Activated naive CD4-positive, alpha-beta T cell treated with anti-CD3 and anti-CD28 coated beads, Interleukin-2, amount 50 U/mL, for 24 hours (primary cell): ENCODE data around the gene G6PD.
A peak's percentile ranks its signal among the peaks of the same experiment; 100 is the strongest.

Experiments used
- H3K27ac Mint-ChIP-seq: one replicate; pipeline ENCODE4 v1.8.0; 2021; ENCODE audit warnings: mild to moderate bottlenecking, mixed read lengths
- H3K27me3 Mint-ChIP-seq: one replicate; pipeline ENCODE4 v1.8.0; 2021; ENCODE audit warnings: mixed read lengths
- H3K36me3 Mint-ChIP-seq: one replicate; pipeline ENCODE4 v1.8.0; 2021; ENCODE audit warnings: mixed read lengths
- H3K4me1 Mint-ChIP-seq: one replicate; pipeline ENCODE4 v1.8.0; 2021; ENCODE audit warnings: mixed read lengths
- H3K4me3 Mint-ChIP-seq: one replicate; pipeline ENCODE4 v1.8.0; 2021; ENCODE audit warnings: mild to moderate bottlenecking, mixed read lengths
- H3K9me3 Mint-ChIP-seq: one replicate; pipeline ENCODE4 v1.8.0; 2021; ENCODE audit warnings: mixed read lengths

Gene G6PD

DNA sequence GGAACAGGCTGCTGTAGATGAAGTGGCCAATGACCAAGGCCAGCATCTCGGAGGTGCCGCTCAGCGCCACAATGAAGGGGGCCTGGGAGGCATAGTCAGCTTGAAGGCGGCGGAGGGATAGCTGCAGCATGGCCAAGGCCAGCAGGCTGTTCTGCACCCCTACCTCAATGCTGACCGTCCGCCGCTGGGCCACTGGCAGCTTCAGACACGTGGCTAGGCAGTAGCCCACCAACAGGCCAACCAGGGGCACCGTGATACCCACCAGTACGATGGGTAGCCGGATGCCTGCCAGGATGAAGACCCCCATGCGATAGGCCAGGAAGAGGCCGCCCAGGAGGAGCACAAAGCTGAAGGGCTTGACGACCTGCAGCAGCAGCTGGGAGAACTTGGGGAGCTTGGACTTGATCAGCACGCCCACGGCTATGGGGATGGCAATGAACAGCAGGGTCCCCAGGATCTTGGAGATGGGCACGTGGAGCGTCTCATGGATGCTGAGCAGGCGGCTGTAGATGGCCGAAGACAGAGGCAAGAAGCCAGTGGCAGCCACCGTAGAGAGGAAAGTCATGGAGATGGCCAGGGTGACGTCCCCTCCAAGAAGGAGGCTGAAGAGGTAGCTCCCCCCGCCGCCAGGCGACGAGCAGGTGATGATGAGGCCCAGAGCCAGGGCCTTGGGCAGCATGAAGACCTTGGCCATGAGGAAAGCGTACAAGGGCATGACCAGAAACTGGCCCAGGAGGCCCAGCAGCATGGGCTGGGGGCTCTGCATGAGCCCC lies 58.9 kb downstream of the G6PD start:
- no peaks in the 10 kb centered on the region for H3K36me3 Mint-ChIP-seq
- no peaks in the 10 kb centered on the region for H3K27me3 Mint-ChIP-seq
- peaks cover 20% of the 10 kb centered on the region for H3K4me1 Mint-ChIP-seq
- peak overlapping the region; percentile 39 for H3K4me3 Mint-ChIP-seq
- peak overlapping the region; percentile 35 for H3K27ac Mint-ChIP-seq
- no peaks in the 10 kb centered on the region for H3K9me3 Mint-ChIP-seq

- Mint-ChIP-seq H3K4me1 (peaks cover 25% of the 10 kb centered on the region), H3K27ac (peak within 1 kb of the TSS; percentile 12), H3K36me3 (no peaks in the 10 kb centered on the region), H3K27me3 (no peaks in the 10 kb centered on the region), H3K4me3 (peak within 1 kb of the TSS; percentile 73), H3K9me3 (no peaks in the 10 kb centered on the region)
Measured at GRCh38 chrX:154486396-154487207, 60.0 kb downstream of the G6PD start, which contains the start of gene UBL4A. Gene UBL4A (minus strand): TSS chrX:154486615. CDS start chrX:154486584, 31 bp downstream.

- Mint-ChIP-seq H3K4me3 (no peak overlapping the region), H3K9me3 (no peaks in the 10 kb centered on the region), H3K27me3 (no peaks in the 10 kb centered on the region), H3K4me1 (peaks cover 25% of the 10 kb centered on the region), H3K27ac (no peak overlapping the region), H3K36me3 (no peaks in the 10 kb centered on the region)
Measured at GRCh38 chrX:154486052-154486395, 60.6 kb downstream of the G6PD start.

- no peaks in the 10 kb centered on the region for H3K27me3 Mint-ChIP-seq
- peak overlapping the region; percentile 73 for H3K4me3 Mint-ChIP-seq
- peaks cover 25% of the 10 kb centered on the region for H3K4me1 Mint-ChIP-seq
- H3K9me3 Mint-ChIP-seq = no peaks in the 10 kb centered on the region
- no peak overlapping the region for H3K27ac Mint-ChIP-seq
- no peaks in the 10 kb centered on the region for H3K36me3 Mint-ChIP-seq
Measured at GRCh38 chrX:154485150-154486051, 61.2 kb downstream of the G6PD start.

DNA sequence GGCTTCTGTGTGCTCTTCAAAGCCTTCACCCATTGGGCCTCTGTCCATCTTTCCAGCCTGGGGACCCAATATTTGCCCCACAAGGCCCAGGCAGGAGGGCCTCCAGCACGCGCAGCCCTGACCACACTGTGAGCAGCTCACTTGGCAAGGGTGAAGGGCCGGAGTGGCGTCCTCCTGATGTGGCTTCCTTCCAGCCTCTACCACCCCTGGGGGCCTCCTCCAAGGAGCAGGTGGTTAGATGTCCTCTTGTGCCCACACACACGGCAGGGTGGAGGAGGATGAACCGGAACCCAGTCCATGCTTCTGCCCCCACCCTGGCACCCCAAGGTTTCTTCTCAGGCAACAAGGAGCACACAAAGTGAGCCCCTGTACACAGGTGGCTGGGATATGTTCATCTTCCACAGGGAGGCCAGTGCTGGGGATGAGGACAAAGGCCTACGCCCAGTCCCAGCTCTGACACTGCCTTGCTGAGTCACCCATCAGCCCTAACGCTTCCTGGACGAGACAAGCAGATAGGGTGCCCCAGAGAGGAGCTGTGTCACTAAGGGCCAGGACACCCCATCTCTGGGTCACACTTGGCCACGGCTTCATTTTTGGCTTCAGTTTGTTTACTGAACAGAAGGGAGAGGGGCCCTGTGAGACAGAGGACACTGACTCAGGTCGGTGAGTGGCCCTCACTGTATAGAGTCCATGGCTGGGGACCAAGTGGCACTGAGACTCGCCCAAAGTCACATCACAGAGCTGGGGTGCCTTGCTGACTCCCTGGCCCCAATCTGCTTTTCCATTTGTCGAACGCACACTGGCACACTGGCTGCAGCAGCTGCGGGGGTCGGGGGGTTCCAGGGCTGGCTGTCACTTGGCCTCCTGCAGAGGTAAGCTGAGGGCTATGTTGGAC lies 62.1 kb downstream of the G6PD start:
- Mint-ChIP-seq H3K4me1 (peaks cover 22% of the 10 kb centered on the region), H3K9me3 (no peaks in the 10 kb centered on the region), H3K36me3 (no peaks in the 10 kb centered on the region), H3K27me3 (no peaks in the 10 kb centered on the region), H3K27ac (no peak overlapping the region), H3K4me3 (peak overlapping the region; percentile 59)

- Mint-ChIP-seq H3K9me3 (no peaks in the 10 kb centered on the region), H3K4me3 (no peak overlapping the region), H3K36me3 (no peaks in the 10 kb centered on the region), H3K27ac (no peak overlapping the region), H3K27me3 (no peaks in the 10 kb centered on the region), H3K4me1 (peaks cover 16% of the 10 kb centered on the region)
Measured at GRCh38 chrX:154483325-154483724, 63.3 kb downstream of the G6PD start.

DNA sequence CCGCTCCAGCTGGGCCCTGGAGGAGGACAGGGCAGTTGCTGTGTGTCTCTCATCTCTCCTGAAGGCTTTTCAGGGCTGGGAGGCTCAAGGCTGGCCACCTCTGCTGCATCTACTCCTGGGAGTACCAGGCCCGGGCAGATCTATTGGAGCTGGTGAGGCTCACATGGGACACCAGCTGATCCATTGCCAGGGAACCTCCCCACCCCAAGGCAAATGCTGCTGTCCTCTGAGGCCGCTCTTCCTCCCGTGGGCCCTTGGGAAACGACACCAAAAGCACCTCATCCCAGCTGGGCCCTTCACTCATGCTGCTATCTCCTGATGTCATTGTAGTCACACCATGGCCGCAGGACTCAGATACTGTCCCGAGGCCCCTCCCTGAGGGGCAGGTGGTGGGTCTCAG lies 63.9 kb downstream of the G6PD start:
- H3K4me1 Mint-ChIP-seq = peaks cover 11% of the 10 kb centered on the region
- no peak overlapping the region for H3K27ac Mint-ChIP-seq

DNA sequence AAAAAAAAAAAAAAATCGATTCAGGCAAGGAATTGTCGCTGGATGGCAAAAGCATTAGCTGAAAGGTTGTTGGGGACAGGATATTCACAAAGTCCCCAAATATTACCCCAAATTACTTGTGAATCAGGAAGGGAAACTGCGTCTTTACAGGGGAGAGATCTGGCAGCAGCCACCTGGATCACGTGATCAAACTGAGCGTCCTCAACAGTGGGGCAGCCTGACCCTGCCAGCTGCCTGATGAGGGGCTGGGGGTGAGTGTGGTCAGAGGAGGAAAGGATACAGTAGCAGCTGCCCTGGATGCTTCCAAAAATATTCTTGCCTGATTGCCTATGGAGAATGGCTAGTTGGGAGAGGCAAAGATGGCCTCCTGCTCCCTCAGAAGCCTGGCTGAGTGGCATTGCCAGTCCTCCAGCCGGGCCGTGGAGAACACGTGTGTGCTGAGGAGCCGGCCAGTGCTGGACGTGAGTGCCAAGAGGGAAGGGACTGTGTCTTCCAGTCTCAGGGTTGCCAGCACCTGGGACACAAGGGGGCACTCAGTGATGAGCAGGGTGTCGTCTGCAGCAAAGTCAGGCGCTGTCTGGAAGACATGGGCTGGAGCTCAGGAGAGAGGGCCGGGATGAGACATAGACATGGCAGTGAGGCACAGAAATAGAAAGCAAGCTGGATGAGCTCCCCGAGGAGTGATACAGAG lies 64.6 kb downstream of the G6PD start:
- Mint-ChIP-seq H3K9me3 (no peaks in the 10 kb centered on the region), H3K4me1 (peaks cover 16% of the 10 kb centered on the region), H3K36me3 (no peaks in the 10 kb centered on the region), H3K27me3 (no peaks in the 10 kb centered on the region), H3K27ac (no peak overlapping the region), H3K4me3 (peak overlapping the region; percentile 15)

More for the DNA sequence above, 63.9 kb downstream of the G6PD start:
- no peaks in the 10 kb centered on the region for H3K36me3 Mint-ChIP-seq
- H3K4me3 Mint-ChIP-seq = no peak overlapping the region
- no peaks in the 10 kb centered on the region for H3K9me3 Mint-ChIP-seq
- H3K27me3 Mint-ChIP-seq = no peaks in the 10 kb centered on the region
